ENCODE results near the gene EHD1.

Gene EHD1

GRCh38 chr11:64838600-64839334 is 39.7 kb downstream of the EHD1 start:
- Histone ChIP-seq H3K4me3 (ENCODE audit: low read depth in 1 of 2, low read length in 2 of 2) (no peak overlapping the region), H3K27me3 (ENCODE audit: control insufficient read depth in 1 of 2, insufficient read depth in 2 of 2, low read length in 2 of 2) (no peaks in the 10 kb centered on the region), H3K9ac (ENCODE audit: low read depth in 1 of 2, low read length in 2 of 2) (no peak overlapping the region), H3K27ac (ENCODE audit: low read depth, low read length) (no peak overlapping the region), H3K4me1 (ENCODE audit: control insufficient read depth in 1 of 2, insufficient read depth in 2 of 2, low read length in 2 of 2) (peaks cover 4 to 20% of the 10 kb centered on the region in 2 donors), H3K36me3 (ENCODE audit: control insufficient read depth in 1 of 2, insufficient read depth in 2 of 2, low read length in 2 of 2) (peaks cover 10 to 50% of the 10 kb centered on the region in 2 donors), H3K9me3 (ENCODE audit: control insufficient read depth in 1 of 2, low read length in 2 of 2) (no peaks in the 10 kb centered on the region)

DNA sequence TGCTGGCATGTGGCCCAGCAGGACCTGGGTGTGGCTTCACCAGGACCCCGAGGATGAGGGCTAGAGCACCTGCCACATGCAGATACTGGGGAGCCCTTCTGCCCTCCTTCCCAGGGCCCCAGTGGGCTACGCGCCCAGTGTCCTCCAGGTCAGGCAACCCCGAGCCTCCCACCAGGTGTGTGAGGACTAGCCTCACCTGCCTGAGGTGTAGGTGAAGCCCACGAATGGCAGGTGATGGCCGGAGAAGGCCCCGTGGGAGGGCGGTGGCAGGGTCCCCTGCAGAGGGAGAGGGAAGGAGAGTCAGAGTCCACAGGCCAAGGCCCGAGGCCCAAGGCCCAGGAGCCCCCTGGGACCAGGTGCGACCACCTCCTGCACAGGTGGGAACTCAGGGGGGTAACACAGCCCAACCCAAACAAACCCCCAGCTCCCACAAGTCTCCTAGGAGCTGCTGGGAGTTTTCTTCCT is 40.5 kb downstream of the EHD1 start:
- no peak overlapping the region for H3K4me3 ChIP-seq (ENCODE audit: low read depth in 1 of 2, low read length in 2 of 2)
- no peak overlapping the region for H3K27ac ChIP-seq (ENCODE audit: low read depth, low read length)
- no peaks in the 10 kb centered on the region for H3K9me3 ChIP-seq (ENCODE audit: control insufficient read depth in 1 of 2, low read length in 2 of 2)
- peaks cover 13 to 58% of the 10 kb centered on the region in 2 donors for H3K36me3 ChIP-seq (ENCODE audit: control insufficient read depth in 1 of 2, insufficient read depth in 2 of 2, low read length in 2 of 2)
- no peaks in the 10 kb centered on the region for H3K27me3 ChIP-seq (ENCODE audit: control insufficient read depth in 1 of 2, insufficient read depth in 2 of 2, low read length in 2 of 2)
- peaks cover 4 to 15% of the 10 kb centered on the region in 2 donors for H3K4me1 ChIP-seq (ENCODE audit: control insufficient read depth in 1 of 2, insufficient read depth in 2 of 2, low read length in 2 of 2)
- no peak overlapping the region for H3K9ac ChIP-seq (ENCODE audit: low read depth in 1 of 2, low read length in 2 of 2)

DNA sequence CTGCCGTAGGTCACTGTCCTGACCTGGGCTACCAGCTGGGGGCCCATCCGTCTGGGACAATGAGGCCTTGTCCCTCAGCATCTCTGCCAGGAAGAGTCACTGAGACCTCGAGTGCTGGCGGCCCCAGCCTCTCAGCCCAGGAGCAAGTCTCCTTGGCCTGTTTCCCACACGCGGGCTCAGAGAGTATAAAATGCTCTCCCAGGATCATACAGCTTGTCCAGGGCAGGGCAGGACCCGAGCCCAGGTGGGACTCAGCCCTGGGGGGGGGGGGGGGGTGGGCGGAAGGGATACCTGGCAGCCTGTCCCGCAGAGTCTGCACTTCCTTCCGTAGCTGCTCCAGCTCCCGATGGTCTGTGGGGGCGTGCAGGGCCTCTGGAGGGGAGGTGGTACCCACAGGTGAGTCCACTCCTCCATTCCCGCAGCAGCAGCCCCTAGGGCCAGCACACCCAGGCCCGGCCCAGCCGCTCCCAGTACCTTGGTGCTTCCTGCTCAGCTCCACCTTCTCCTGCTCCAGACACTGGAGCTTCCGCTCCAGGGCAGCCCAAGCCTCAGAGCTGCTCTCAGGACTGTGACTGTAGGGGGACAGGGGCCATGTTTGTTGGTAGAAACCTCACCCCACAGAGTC is 41.9 kb downstream of the EHD1 start:
- H3K27ac ChIP-seq (ENCODE audit: low read depth, low read length): no peak overlapping the region
- no peaks in the 10 kb centered on the region for H3K27me3 ChIP-seq (ENCODE audit: control insufficient read depth in 1 of 2, insufficient read depth in 2 of 2, low read length in 2 of 2)
- no peak overlapping the region for H3K9ac ChIP-seq (ENCODE audit: low read depth in 1 of 2, low read length in 2 of 2)
- H3K4me1 ChIP-seq (ENCODE audit: control insufficient read depth in 1 of 2, insufficient read depth in 2 of 2, low read length in 2 of 2): peaks cover 4 to 7% of the 10 kb centered on the region in 2 donors
- H3K9me3 ChIP-seq (ENCODE audit: control insufficient read depth in 1 of 2, low read length in 2 of 2): no peaks in the 10 kb centered on the region
- peaks cover 20 to 68% of the 10 kb centered on the region in 2 donors for H3K36me3 ChIP-seq (ENCODE audit: control insufficient read depth in 1 of 2, insufficient read depth in 2 of 2, low read length in 2 of 2)
- H3K4me3 ChIP-seq (ENCODE audit: low read depth in 1 of 2, low read length in 2 of 2): no peak overlapping the region

DNA sequence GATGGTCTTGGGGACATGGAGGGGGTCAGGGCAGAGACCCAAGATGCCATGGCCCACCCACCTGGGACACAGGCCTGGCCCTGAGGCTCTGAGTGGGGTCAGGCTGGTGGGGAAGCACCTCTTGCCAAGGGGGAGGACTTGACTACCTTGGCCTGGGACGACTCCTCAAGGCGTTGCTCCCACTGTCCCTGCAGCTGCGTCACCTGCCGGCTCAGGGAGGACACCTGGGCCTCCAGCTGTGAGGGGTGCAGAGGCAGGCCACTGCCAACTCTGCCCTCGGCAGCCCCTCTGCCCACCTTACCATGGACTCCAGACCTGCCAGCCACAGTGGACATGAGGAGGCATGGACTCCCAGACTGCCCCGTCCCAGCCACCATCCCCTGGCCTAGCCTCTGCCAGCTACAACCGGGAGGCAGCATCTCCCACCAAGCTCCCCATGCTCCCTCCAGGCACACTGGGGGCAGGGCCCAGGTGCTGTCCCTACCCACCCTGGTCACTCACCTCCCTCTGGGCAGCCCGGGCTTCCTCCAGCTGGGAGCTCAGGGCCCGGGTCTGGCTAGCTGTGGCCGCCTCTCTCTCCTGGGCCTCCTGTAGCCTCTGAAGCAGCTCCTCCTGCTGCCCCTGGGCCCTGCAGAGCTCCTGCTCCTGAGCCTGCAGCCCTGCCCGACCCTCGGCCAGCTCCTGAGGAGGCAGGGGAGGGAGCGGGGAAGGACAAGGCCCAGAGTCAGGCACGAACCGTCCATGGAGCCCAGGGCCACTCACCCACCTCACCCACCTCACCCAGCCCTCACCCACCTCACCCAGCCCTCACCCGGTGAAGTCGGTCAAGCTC is 42.6 kb downstream of the EHD1 start:
- H3K9me3 ChIP-seq (ENCODE audit: control insufficient read depth in 1 of 2, low read length in 2 of 2): no peaks in the 10 kb centered on the region
- no peak overlapping the region for H3K27ac ChIP-seq (ENCODE audit: low read depth, low read length)
- H3K4me1 ChIP-seq (ENCODE audit: control insufficient read depth in 1 of 2, insufficient read depth in 2 of 2, low read length in 2 of 2): peaks cover 4 to 7% of the 10 kb centered on the region in 2 donors
- H3K36me3 ChIP-seq (ENCODE audit: control insufficient read depth in 1 of 2, insufficient read depth in 2 of 2, low read length in 2 of 2): peaks cover 21 to 72% of the 10 kb centered on the region in 2 donors
- no peaks in the 10 kb centered on the region for H3K27me3 ChIP-seq (ENCODE audit: control insufficient read depth in 1 of 2, insufficient read depth in 2 of 2, low read length in 2 of 2)
- no peak overlapping the region for H3K9ac ChIP-seq (ENCODE audit: low read depth in 1 of 2, low read length in 2 of 2)
- no peak overlapping the region for H3K4me3 ChIP-seq (ENCODE audit: low read depth in 1 of 2, low read length in 2 of 2)

GRCh38 chr11:64834723-64835615 is 43.5 kb downstream of the EHD1 start:
- peaks cover 25 to 72% of the 10 kb centered on the region in 2 donors for H3K36me3 ChIP-seq (ENCODE audit: control insufficient read depth in 1 of 2, insufficient read depth in 2 of 2, low read length in 2 of 2)
- no peaks in the 10 kb centered on the region for H3K9me3 ChIP-seq (ENCODE audit: control insufficient read depth in 1 of 2, low read length in 2 of 2)
- H3K4me1 ChIP-seq (ENCODE audit: control insufficient read depth in 1 of 2, insufficient read depth in 2 of 2, low read length in 2 of 2): peaks cover 4 to 7% of the 10 kb centered on the region in 2 donors
- no peak overlapping the region for H3K4me3 ChIP-seq (ENCODE audit: low read depth in 1 of 2, low read length in 2 of 2)
- no peak overlapping the region for H3K27ac ChIP-seq (ENCODE audit: low read depth, low read length)
- H3K9ac ChIP-seq (ENCODE audit: low read depth in 1 of 2, low read length in 2 of 2): no peak overlapping the region
- H3K27me3 ChIP-seq (ENCODE audit: control insufficient read depth in 1 of 2, insufficient read depth in 2 of 2, low read length in 2 of 2): no peaks in the 10 kb centered on the region

GRCh38 chr11:64834031-64834722 is 44.2 kb downstream of the EHD1 start:
- Histone ChIP-seq H3K9me3 (ENCODE audit: control insufficient read depth in 1 of 2, low read length in 2 of 2) (no peaks in the 10 kb centered on the region), H3K27ac (ENCODE audit: low read depth, low read length) (no peak overlapping the region), H3K4me3 (ENCODE audit: low read depth in 1 of 2, low read length in 2 of 2) (no peak overlapping the region), H3K36me3 (ENCODE audit: control insufficient read depth in 1 of 2, insufficient read depth in 2 of 2, low read length in 2 of 2) (peaks cover 29 to 72% of the 10 kb centered on the region in 2 donors), H3K9ac (ENCODE audit: low read depth in 1 of 2, low read length in 2 of 2) (no peak overlapping the region), H3K4me1 (ENCODE audit: control insufficient read depth in 1 of 2, insufficient read depth in 2 of 2, low read length in 2 of 2) (peaks cover 4 to 7% of the 10 kb centered on the region in 2 donors), H3K27me3 (ENCODE audit: control insufficient read depth in 1 of 2, insufficient read depth in 2 of 2, low read length in 2 of 2) (no peaks in the 10 kb centered on the region)

DNA sequence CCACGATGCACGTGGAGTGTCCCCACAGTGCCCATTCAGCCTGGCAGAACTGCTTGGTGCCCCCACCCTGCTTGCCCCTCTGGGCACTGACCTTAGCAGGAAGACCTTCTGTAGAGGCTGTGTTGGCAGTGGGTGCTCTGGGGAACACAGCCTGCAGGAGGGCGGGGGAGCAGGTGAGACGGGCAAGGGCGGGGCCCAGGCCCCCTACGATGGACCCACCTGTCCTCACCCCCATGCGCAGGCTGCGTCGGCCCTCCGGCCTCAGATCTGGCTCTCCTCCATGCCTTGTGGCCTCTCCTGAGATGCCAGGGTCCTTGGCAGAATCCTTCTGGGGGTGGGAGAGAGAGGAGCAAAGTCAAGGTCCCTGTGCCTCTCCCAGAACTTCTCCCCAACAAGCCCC is 44.9 kb downstream of the EHD1 start:
- no peaks in the 10 kb centered on the region for H3K9me3 ChIP-seq (ENCODE audit: control insufficient read depth in 1 of 2, low read length in 2 of 2)
- no peaks in the 10 kb centered on the region for H3K27me3 ChIP-seq (ENCODE audit: control insufficient read depth in 1 of 2, insufficient read depth in 2 of 2, low read length in 2 of 2)
- H3K4me1 ChIP-seq (ENCODE audit: control insufficient read depth in 1 of 2, insufficient read depth in 2 of 2, low read length in 2 of 2): peaks cover 4 to 7% of the 10 kb centered on the region in 2 donors
- peaks cover 31 to 69% of the 10 kb centered on the region in 2 donors for H3K36me3 ChIP-seq (ENCODE audit: control insufficient read depth in 1 of 2, insufficient read depth in 2 of 2, low read length in 2 of 2)
- H3K4me3 ChIP-seq (ENCODE audit: low read depth in 1 of 2, low read length in 2 of 2): no peak overlapping the region
- H3K9ac ChIP-seq (ENCODE audit: low read depth in 1 of 2, low read length in 2 of 2): no peak overlapping the region
- no peak overlapping the region for H3K27ac ChIP-seq (ENCODE audit: low read depth, low read length)

- Histone ChIP-seq H3K27ac (ENCODE audit: low read depth, low read length) (no peak overlapping the region), H3K36me3 (ENCODE audit: control insufficient read depth in 1 of 2, insufficient read depth in 2 of 2, low read length in 2 of 2) (peaks cover 29 to 68% of the 10 kb centered on the region in 2 donors)
Observed at GRCh38 chr11:64833198-64833502, 45.3 kb downstream of the EHD1 start.

DNA sequence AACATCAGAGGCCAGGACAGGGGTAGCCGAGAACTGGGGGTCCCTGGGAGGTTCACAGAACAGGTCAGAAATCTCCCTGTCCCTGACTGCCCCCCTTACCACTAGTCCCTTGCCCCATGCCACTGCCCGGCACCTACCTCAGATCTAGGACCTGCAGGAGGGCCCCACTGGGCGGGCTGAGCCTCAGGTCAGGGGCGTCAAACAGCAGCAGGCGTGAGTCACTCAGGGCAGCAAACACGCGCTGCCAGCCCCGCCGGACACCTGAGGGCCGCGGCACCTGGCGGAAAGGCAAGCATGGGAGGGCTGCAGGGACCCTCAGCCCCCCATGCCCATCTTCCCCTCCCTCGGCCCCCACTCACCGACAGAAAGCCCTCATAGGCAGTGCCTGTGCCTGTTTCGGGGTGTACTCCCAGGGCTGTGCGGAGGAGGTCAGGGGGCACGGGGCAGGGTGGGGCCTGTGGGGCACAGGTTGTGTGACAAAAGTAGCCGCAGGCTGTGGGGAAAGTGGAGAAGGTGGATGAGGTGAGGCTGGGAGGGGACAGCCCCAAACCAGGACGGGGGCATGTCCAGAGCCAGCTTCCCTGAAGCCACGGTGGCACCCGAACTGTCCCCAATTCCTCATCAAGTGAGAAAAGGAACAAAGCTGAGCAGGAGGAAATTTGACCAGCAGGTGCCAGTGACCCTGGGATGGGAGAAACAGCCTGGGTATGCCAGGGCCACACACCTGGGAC is 45.8 kb downstream of the EHD1 start:
- Histone ChIP-seq H3K9me3 (ENCODE audit: control insufficient read depth in 1 of 2, low read length in 2 of 2) (no peaks in the 10 kb centered on the region), H3K27ac (ENCODE audit: low read depth, low read length) (no peak overlapping the region), H3K9ac (ENCODE audit: low read depth in 1 of 2, low read length in 2 of 2) (no peak overlapping the region), H3K27me3 (ENCODE audit: control insufficient read depth in 1 of 2, insufficient read depth in 2 of 2, low read length in 2 of 2) (no peaks in the 10 kb centered on the region), H3K4me1 (ENCODE audit: control insufficient read depth in 1 of 2, insufficient read depth in 2 of 2, low read length in 2 of 2) (peaks cover 4 to 7% of the 10 kb centered on the region in 2 donors), H3K36me3 (ENCODE audit: control insufficient read depth in 1 of 2, insufficient read depth in 2 of 2, low read length in 2 of 2) (peaks cover 26 to 64% of the 10 kb centered on the region in 2 donors), H3K4me3 (ENCODE audit: low read depth in 1 of 2, low read length in 2 of 2) (no peak overlapping the region)

More at GRCh38 chr11:64833198-64833502, 45.3 kb downstream of the EHD1 start:
- H3K9me3 ChIP-seq (ENCODE audit: control insufficient read depth in 1 of 2, low read length in 2 of 2): no peaks in the 10 kb centered on the region
- no peaks in the 10 kb centered on the region for H3K27me3 ChIP-seq (ENCODE audit: control insufficient read depth in 1 of 2, insufficient read depth in 2 of 2, low read length in 2 of 2)
- H3K9ac ChIP-seq (ENCODE audit: low read depth in 1 of 2, low read length in 2 of 2): no peak overlapping the region
- peaks cover 4 to 7% of the 10 kb centered on the region in 2 donors for H3K4me1 ChIP-seq (ENCODE audit: control insufficient read depth in 1 of 2, insufficient read depth in 2 of 2, low read length in 2 of 2)
- no peak overlapping the region for H3K4me3 ChIP-seq (ENCODE audit: low read depth in 1 of 2, low read length in 2 of 2)
